GM12873 (cell line): ENCODE data around the gene RBM42.

Source experiments
- CTCF ChIP-seq: IDR thresholded peaks from 2 replicates; pipeline ENCODE4 v1.5.1; 2012; ENCODE audit warnings: low read depth, mild to moderate bottlenecking, moderate library complexity, low read length, control low read depth; ENCODE audit not compliant: insufficient read depth; ENCODE audit errors: missing control alignments

The RBM42 gene

GRCh38 chr19:35596366-35596999 is 32.4 kb upstream of the RBM42 start:
- no peak for TF ChIP-seq CTCF

GRCh38 chr19:35601971-35602370 is 26.9 kb upstream of the RBM42 start:
- no peak for TF ChIP-seq CTCF

GRCh38 chr19:35607661-35608060 is 21.2 kb upstream of the RBM42 start:
- no peak for TF ChIP-seq CTCF

GRCh38 chr19:35608251-35608650 is 20.6 kb upstream of the RBM42 start:
- TF ChIP-seq CTCF: no peak

GRCh38 chr19:35609851-35610353 is 18.9 kb upstream of the RBM42 start:
- no peak for TF ChIP-seq CTCF

GRCh38 chr19:35612224-35612558 is 16.6 kb upstream of the RBM42 start:
- TF ChIP-seq CTCF: no peak

GRCh38 chr19:35612559-35613321 is 16.1 kb upstream of the RBM42 start, which contains the start of gene HAUS5:
Gene HAUS5 (plus strand): TSS chr19:35612735. CDS start chr19:35612795, 60 bp downstream.
- TF ChIP-seq CTCF: no peak
